ENCODE results near the gene IFT80.

GRCh38 chr3:160381470-160381869 lies 17.6 kb downstream of the IFT80 start:
- TF ChIP-seq, protein P1, sequence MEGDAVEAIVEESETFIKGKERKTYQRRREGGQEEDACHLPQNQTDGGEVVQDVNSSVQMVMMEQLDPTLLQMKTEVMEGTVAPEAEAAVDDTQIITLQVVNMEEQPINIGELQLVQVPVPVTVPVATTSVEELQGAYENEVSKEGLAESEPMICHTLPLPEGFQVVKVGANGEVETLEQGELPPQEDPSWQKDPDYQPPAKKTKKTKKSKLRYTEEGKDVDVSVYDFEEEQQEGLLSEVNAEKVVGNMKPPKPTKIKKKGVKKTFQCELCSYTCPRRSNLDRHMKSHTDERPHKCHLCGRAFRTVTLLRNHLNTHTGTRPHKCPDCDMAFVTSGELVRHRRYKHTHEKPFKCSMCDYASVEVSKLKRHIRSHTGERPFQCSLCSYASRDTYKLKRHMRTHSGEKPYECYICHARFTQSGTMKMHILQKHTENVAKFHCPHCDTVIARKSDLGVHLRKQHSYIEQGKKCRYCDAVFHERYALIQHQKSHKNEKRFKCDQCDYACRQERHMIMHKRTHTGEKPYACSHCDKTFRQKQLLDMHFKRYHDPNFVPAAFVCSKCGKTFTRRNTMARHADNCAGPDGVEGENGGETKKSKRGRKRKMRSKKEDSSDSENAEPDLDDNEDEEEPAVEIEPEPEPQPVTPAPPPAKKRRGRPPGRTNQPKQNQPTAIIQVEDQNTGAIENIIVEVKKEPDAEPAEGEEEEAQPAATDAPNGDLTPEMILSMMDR (IDR thresholded peaks at IDR 0.05; ENCODE audit: extremely low read depth in 1 of 2, insufficient read depth in 1 of 2, low read depth in 1 of 2, low read length in 2 of 2): no peak
- TF ChIP-seq POLR2AphosphoS5 (IDR thresholded peaks at IDR 0.05; ENCODE audit: insufficient read depth, low read depth, low read length): no peak
- TF ChIP-seq GATA2 (IDR thresholded peaks at IDR 0.05; ENCODE audit: insufficient read depth, insufficient read length, low read depth, low read length): no peak
- TF ChIP-seq POLR2A (IDR thresholded peaks at IDR 0.05; ENCODE audit: low read depth, low read length): no peak
- TF ChIP-seq JUN (IDR thresholded peaks at IDR 0.05; ENCODE audit: borderline replicate concordance, insufficient read depth, insufficient read length, low read depth): no peak
- TF ChIP-seq EZH2 (IDR thresholded peaks at IDR 0.05; ENCODE audit: borderline replicate concordance, low read depth, low read length, severe bottlenecking): no peak

All from endothelial cell of umbilical vein (primary cell).